Measurements from ENCODE around the gene STRIP2. TPM values are rescaled to one million over a fixed set of nuclear protein-coding genes. Genes with fewer than 3 reads are reported as not detected.

Gene STRIP2
- total RNA-seq, 2 experiments from 2014 or later, result 28.3 to 29.7 TPM

DNA sequence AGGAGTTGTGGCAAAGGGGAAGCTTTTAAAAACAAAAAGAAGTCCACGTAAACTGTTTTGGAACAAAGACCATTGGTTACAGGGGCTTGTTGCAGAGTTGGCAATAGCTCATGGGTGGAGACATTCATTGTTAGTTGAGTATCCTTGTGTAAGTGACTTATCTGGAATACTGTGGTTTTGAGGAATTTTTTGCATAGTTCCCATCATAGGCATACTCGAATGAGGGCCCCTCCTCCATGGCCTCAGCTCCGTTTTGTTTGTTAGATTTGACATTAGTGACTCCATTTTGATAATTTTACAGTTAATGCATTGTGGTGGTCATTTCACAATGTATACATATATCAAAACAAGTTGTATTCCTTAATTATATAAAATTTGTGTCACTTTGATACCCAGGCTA is 55.3 kb downstream of the STRIP2 start:
- peaks cover 45% of the 10 kb centered on the region for H3K36me3 Mint-ChIP-seq (ENCODE audit: low read depth)
- no peak for DNase-seq
- ChIA-PET POLR2A (no interaction called here), CTCF (interaction anchor here (0.5 kb wide), 1 partner anchor 884 kb away, joined by 3 read pairs; no protein-coding TSS in a partner anchor)
- H3K4me1 Mint-ChIP-seq, result peaks cover 22% of the 10 kb centered on the region
- no peak overlapping the region for H3K27ac Mint-ChIP-seq
- no peaks in the 10 kb centered on the region for H3K27me3 Mint-ChIP-seq
- no peaks in the 10 kb centered on the region for H3K9me3 Mint-ChIP-seq
- H3K4me3 Mint-ChIP-seq, result no peak overlapping the region

DNA sequence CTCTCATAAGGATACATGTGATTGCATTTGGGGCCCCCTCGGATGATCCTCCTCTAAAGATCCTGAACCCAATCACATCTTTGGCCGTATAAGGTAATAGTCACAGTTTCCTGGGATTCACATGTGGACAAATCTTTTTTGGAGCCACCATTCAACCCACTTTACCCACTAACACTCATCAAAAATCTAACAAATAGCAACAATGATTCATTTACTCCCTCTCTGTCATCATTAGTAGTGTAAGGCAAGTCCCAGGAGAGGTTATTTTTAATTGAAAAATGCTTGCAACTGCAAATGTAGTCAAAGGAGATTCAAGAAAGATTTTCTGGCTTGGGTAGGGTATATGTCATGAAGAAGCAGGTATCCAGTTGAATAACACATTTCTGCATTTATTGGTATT is 58.2 kb downstream of the STRIP2 start:
- ChIA-PET CTCF (no interaction called here), POLR2A (no interaction called here)
- no peak for DNase-seq
- Mint-ChIP-seq H3K9me3 (no peaks in the 10 kb centered on the region), H3K27me3 (no peaks in the 10 kb centered on the region), H3K4me3 (no peak overlapping the region), H3K4me1 (peaks cover 43% of the 10 kb centered on the region), H3K36me3 (ENCODE audit: low read depth) (peaks cover 24% of the 10 kb centered on the region), H3K27ac (no peak overlapping the region)

DNA sequence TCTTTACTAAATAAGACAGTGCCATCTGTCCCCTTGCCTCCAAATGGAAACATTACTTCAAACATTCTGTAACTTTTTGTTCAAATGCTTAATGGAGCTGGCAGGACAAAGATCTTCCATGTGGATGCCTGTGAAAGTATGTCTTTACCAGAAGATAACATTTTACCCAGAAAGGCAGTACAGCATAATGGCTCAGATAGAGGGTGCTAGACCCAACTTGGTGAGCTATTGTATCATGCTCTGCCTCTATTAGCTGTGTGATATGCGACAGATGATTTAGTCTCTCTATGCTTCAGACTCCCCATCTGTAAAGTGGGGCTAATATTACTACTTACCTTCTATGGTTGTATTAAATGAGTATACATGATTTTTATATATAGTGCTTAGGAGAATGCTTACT is 59.3 kb downstream of the STRIP2 start:
- H3K4me1 Mint-ChIP-seq, result peaks cover 50% of the 10 kb centered on the region
- ChIA-PET CTCF (interaction anchor here (1.4 kb wide), 2 partner anchors 126 to 154 kb away, joined by 3 to 4 read pairs; no protein-coding TSS in a partner anchor), POLR2A (no interaction called here)
- H3K9me3 Mint-ChIP-seq, result no peaks in the 10 kb centered on the region
- no peaks in the 10 kb centered on the region for H3K27me3 Mint-ChIP-seq
- H3K4me3 Mint-ChIP-seq, result no peak overlapping the region
- peaks cover 23% of the 10 kb centered on the region for H3K36me3 Mint-ChIP-seq (ENCODE audit: low read depth)
- DNase-seq, result no peak
- H3K27ac Mint-ChIP-seq, result peak overlapping the region; percentile 72

DNA sequence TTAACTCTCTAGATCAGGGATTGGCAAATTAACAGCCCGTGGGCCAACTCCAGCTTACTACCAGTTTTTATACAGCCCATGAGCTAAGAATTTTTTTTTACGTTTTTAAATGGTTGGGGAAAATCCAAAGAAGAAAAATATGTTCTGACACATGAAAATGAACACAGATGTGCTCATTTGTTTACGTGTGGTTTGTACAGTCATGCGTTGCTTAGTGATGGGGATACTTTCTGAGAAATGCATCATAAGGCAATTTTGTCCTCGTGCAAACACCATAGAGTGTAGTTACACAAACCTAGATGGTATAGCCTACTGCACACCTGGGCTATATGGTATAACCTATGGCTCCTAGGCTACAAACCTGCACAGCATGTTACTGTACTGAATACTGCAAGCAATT is 59.8 kb downstream of the STRIP2 start:
- H3K9me3 Mint-ChIP-seq, result no peaks in the 10 kb centered on the region
- ChIA-PET CTCF (interaction anchor here (0.9 to 1.4 kb wide), 3 partner anchors 60 to 154 kb away, joined by 3 to 4 read pairs (median 3); partner anchors contain the start of gene STRIP2), POLR2A (no interaction called here)
- no peaks in the 10 kb centered on the region for H3K27me3 Mint-ChIP-seq
- H3K27ac Mint-ChIP-seq, result peak overlapping the region; percentile 72
- H3K4me3 Mint-ChIP-seq, result no peak overlapping the region
- peaks cover 19% of the 10 kb centered on the region for H3K36me3 Mint-ChIP-seq (ENCODE audit: low read depth)
- peaks cover 53% of the 10 kb centered on the region for H3K4me1 Mint-ChIP-seq
- peak; percentile 33 for DNase-seq

DNA sequence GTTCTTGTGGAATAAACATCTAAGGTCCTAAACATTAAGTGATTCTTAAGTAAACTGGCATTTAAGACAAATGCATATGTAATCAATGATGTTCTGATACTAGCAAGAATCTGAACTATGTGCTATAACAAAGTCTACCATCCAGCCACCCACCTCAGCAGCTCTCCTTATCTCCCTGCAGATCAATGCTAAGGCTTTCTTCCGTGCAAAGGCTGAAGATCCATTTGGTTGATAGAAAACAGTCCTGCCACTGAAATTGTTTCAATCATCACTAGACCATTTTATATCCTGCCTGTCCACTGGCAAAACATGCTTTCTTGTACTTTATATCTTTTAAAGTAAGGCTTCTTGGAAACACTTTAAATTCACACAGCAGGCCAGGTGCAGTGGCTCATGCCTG is 61.8 kb downstream of the STRIP2 start:
- ChIA-PET CTCF (interaction anchor here (1.5 kb wide), 1 partner anchor 128 kb away, joined by 4 read pairs; no protein-coding TSS in a partner anchor), POLR2A (no interaction called here)
- DNase-seq, result peak; percentile 24
- H3K4me3 Mint-ChIP-seq, result no peak overlapping the region
- H3K27ac Mint-ChIP-seq, result peak overlapping the region; percentile 52
- H3K27me3 Mint-ChIP-seq, result no peaks in the 10 kb centered on the region
- H3K36me3 Mint-ChIP-seq (ENCODE audit: low read depth), result peaks cover 9% of the 10 kb centered on the region
- peaks cover 63% of the 10 kb centered on the region for H3K4me1 Mint-ChIP-seq
- no peaks in the 10 kb centered on the region for H3K9me3 Mint-ChIP-seq

DNA sequence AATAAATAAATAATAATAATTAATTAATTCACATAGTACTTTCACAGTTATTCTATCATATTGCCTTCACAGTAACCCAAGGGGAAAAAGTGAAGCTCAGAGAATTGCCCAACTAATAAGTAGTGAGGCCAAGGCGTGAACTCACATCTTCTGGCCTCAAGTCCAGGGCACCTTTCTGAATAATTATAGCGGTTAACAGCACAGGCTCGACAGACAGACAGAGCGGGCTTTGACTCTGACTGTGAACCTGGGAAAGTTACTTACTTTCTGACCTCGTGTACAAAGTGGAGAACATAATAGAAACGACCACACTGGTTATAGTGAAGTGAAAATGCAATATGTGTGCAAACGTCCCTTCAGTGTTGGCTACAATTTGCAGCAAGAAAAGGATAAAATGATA is 62.4 kb downstream of the STRIP2 start:
- no peaks in the 10 kb centered on the region for H3K27me3 Mint-ChIP-seq
- ChIA-PET CTCF (interaction anchor here (1.5 kb wide), 1 partner anchor 129 kb away, joined by 4 read pairs; no protein-coding TSS in a partner anchor), POLR2A (no interaction called here)
- H3K9me3 Mint-ChIP-seq, result no peaks in the 10 kb centered on the region
- H3K4me1 Mint-ChIP-seq, result peaks cover 68% of the 10 kb centered on the region
- no peak for DNase-seq
- peaks cover 4% of the 10 kb centered on the region for H3K36me3 Mint-ChIP-seq (ENCODE audit: low read depth)
- no peak overlapping the region for H3K4me3 Mint-ChIP-seq
- peak overlapping the region; percentile 48 for H3K27ac Mint-ChIP-seq

DNA sequence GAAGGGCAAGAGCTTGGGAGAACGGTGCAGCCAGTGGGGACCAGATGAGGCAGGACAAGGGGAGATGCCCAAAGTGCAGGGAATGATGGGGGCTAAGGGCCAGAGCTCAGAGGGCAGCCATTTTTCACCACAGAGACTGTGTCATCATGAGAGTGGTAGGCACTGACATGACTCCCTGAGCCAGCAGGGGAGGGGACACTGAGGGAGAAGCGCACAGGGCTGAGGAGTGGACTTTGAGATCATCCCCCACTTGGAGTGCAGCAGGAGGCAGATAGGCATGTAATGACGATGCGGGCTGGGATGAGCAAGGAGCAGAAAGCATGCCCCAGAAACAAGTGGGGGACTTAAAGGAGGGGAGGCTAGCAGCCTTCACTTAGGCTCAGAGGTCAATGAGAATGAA is 62.9 kb downstream of the STRIP2 start:
- POLR2A ChIA-PET, result no interaction called here
- no peaks in the 10 kb centered on the region for H3K27me3 Mint-ChIP-seq
- DNase-seq, result no peak
- H3K27ac Mint-ChIP-seq, result peak overlapping the region; percentile 48
- H3K4me3 Mint-ChIP-seq, result no peak overlapping the region
- H3K4me1 Mint-ChIP-seq, result peaks cover 69% of the 10 kb centered on the region
- CTCF ChIA-PET, result interaction anchor here (1.5 kb wide), 1 partner anchor 129 kb away, joined by 4 read pairs; no protein-coding TSS in a partner anchor
- H3K9me3 Mint-ChIP-seq, result no peaks in the 10 kb centered on the region
- peaks cover 3% of the 10 kb centered on the region for H3K36me3 Mint-ChIP-seq (ENCODE audit: low read depth)

DNA sequence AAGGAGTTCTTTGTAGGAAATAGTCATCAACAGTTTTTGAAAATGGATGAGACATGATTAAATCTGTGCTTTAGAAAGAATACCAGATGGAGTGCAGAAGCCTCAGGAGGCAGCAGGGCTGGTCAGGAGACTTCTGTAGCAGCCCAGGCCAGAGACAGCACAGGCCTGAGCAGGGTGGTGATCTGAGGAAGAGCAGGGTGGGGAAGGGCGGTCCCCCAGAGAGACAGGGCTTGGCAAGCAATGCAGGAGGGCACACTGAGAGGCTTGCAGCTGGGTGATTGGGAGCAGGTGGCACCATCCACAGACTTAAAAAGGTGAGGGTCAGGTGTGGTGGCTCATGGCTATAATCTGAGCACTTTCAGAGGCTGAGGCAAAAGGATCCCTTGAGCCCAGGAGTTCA is 63.8 kb downstream of the STRIP2 start:
- Mint-ChIP-seq H3K9me3 (no peaks in the 10 kb centered on the region), H3K4me3 (no peak overlapping the region), H3K27me3 (no peaks in the 10 kb centered on the region), H3K36me3 (ENCODE audit: low read depth) (no peaks in the 10 kb centered on the region), H3K4me1 (peaks cover 61% of the 10 kb centered on the region), H3K27ac (peak overlapping the region; percentile 48)
- no peak for DNase-seq
- ChIA-PET CTCF (interaction anchor here (1.1 kb wide), 1 partner anchor 25 kb away, joined by 3 read pairs; no protein-coding TSS in a partner anchor), POLR2A (no interaction called here)

DNA sequence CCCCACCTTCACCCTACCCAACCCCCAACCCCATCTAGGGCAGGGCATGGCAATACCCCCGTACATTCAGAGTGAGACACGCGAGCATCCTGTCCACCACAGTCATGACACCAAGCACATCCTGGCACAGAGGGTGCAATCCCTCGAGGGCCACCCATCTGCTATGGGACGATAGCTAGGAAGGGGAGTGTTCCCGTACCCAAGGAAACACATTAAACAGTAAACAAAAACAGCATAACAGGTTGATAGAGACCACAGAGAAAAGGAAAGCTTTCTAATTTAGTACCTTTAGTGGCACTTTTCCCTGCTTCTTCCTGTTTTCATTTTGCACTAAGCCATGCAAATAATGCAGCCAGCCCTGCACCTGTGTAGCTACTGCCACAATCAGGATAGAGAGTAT is 65.8 kb downstream of the STRIP2 start:
- H3K4me3 Mint-ChIP-seq, result no peak overlapping the region
- H3K36me3 Mint-ChIP-seq (ENCODE audit: low read depth), result no peaks in the 10 kb centered on the region
- H3K9me3 Mint-ChIP-seq, result no peaks in the 10 kb centered on the region
- peaks cover 50% of the 10 kb centered on the region for H3K4me1 Mint-ChIP-seq
- H3K27ac Mint-ChIP-seq, result no peak overlapping the region
- POLR2A ChIA-PET, result interaction anchor here (0.7 to 1.0 kb wide), 2 partner anchors 66 to 132 kb away, joined by 3 read pairs; partner anchors contain the start of gene STRIP2
- peak; percentile 24 for DNase-seq
- CTCF ChIA-PET, result interaction anchor here (2.6 kb wide), 1 partner anchor 132 kb away, joined by 11 read pairs; no protein-coding TSS in a partner anchor
- no peaks in the 10 kb centered on the region for H3K27me3 Mint-ChIP-seq

DNA sequence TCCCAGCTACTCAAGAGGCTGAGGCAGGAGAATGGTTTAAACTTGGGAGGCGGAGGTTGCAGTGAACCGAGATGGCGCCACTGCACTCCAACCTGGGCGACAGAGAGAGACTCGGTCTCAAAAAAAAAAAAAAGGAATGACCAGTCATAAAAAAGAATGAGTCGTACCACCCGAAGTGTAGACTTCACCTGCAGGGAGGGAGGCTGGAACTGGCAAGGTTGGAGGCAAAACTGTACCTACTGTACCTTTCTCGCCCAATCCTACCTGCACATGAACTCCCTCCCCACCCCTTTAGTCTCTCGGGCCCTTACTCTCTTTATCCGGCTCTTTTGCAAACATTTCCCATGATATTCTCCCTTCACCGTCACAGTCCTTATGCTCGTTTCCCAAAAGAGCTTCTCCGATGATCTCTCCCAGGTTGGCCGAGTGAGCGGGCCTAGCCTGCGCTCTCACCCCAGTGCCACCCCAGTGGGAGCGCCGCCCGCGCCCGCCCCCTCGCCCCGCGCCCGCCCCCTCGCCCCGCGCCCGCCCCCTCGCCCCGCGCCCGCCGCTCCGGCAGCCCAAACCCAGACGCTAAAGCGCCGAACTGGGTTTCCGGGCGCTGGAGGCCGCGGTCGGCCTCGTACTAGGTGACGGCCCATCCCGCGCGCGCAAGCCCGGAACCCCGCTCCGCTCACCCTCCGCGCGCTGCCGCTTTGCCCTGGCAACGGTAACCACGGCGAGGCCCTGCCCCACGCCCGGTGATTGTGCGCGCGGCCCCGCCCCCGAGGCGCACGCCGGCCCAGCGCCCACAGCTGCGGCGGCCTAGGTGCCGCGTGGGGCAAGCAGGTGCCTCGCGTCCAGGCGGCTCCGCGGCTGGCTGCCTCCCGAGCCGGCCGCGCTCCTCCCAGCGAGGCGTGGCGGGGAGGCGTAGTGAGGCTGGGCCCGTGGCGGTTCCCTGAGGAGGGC is 67.8 kb downstream of the STRIP2 start, which contains the start of gene SMKR1:
TSS of gene SMKR1 (plus strand) at position 772 of the 948 bp plus-strand sequence. CDS start 294 bp downstream, outside the sequence.
- CTCF ChIA-PET, result interaction anchor here (2.6 kb wide), 1 partner anchor 134 kb away, joined by 11 read pairs; no protein-coding TSS in a partner anchor
- no peaks in the 10 kb centered on the region for H3K9me3 Mint-ChIP-seq
- H3K27ac Mint-ChIP-seq, result peak within 1 kb of the TSS; percentile 58
- POLR2A ChIA-PET, result interaction anchor here (0.8 to 1.1 kb wide), 2 partner anchors 68 to 109 kb away, joined by 3 to 6 read pairs; partner anchors contain the start of gene STRIP2
- no peaks in the 10 kb centered on the region for H3K27me3 Mint-ChIP-seq
- H3K4me3 Mint-ChIP-seq, result peak within 1 kb of the TSS; percentile 75
- H3K4me1 Mint-ChIP-seq, result peaks cover 35% of the 10 kb centered on the region
- DNase-seq, result peak; percentile 94
- H3K36me3 Mint-ChIP-seq (ENCODE audit: low read depth), result no peaks in the 10 kb centered on the region

DNA sequence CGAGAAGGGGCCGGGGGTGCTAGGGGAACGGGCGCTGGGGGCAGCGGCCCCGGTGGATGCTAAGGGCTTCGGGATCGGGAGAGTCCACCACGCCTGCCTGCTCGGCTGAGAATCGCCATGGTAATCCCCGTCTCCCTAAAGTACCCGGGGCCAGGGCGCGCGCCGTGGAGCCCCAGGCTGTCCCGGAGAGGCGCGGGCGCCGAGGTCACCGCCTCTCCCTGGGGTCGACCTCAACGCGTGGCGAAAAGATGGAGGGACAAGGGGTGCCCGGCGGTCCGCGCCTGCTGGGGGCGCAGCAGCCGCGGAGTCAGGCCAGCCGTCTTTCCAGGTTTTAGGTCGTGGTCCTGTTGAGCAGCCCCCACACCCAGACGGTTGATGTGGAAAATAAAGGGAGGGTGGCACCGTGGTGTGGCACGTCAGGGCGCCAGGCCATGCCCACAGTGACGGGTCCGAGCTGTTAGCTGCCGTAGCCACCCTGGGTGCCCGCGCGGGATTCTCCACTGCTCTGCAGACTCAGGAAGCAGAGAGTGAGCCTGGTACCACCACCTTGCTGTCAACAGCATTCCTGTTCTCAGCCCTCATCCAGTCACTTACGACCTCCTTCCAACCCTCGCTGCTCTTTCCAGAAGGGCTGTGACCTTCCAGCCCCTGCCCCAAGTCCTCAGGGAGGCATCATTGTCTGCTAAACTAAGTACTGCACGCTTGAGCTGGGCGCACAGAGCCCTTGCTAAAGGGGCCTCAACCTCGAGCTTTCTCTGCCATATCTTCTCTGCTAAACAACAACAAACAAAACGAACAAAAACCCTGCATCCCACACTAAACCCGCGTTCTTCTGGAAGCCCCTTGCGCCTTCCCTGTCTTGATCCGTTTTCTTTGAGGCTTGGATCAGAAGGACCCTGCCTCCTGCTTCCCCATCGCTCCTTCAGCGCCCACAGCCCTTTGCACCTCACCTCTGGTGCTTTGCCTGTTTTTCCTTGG is 68.8 kb downstream of the STRIP2 start:
- peaks cover 31% of the 10 kb centered on the region for H3K4me1 Mint-ChIP-seq
- H3K27ac Mint-ChIP-seq, result no peak overlapping the region
- POLR2A ChIA-PET, result interaction anchor here (1.0 to 1.1 kb wide), 2 partner anchors 69 to 322 kb away, joined by 3 read pairs; partner anchors contain the start of gene STRIP2
- H3K27me3 Mint-ChIP-seq, result no peaks in the 10 kb centered on the region
- CTCF ChIA-PET, result interaction anchor here (0.7 kb wide), 1 partner anchor 19 kb away, joined by 3 read pairs; no protein-coding TSS in a partner anchor
- peak overlapping the region; percentile 75 for H3K4me3 Mint-ChIP-seq
- no peaks in the 10 kb centered on the region for H3K9me3 Mint-ChIP-seq
- DNase-seq, result no peak
- no peaks in the 10 kb centered on the region for H3K36me3 Mint-ChIP-seq (ENCODE audit: low read depth)

DNA sequence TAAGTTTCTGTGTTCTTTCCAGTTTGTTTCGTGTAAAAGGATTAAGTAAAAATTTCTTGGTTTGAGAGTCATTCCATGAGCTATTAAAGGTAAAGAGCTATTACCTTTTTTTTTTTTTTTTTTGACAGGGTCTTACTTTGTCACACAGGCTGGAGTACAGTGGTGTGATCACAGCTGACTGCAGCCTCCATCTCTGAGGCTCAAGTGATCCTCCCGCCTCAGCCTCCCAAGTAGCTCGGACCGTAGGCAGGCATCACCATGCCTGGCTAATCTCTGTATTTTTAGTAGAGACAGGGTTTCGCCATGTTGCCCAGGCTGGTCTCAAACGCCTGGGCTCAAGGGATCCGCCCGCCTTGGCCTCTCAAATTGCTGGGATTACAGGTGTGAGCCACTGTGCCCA is 69.5 kb downstream of the STRIP2 start:
- CTCF ChIA-PET, result no interaction called here
- POLR2A ChIA-PET, result interaction anchor here (1.0 kb wide), 1 partner anchor 322 kb away, joined by 3 read pairs; no protein-coding TSS in a partner anchor
- Mint-ChIP-seq H3K4me3 (peak overlapping the region; percentile 75), H3K27ac (no peak overlapping the region), H3K36me3 (ENCODE audit: low read depth) (no peaks in the 10 kb centered on the region), H3K4me1 (peaks cover 28% of the 10 kb centered on the region), H3K27me3 (no peaks in the 10 kb centered on the region), H3K9me3 (no peaks in the 10 kb centered on the region)
- no peak for DNase-seq

Measured in activated CD4-positive, alpha-beta memory T cell treated with anti-CD3 and anti-CD28 coated beads, Interleukin-2, amount 10 ng/mL, durations not matched to agents 7 days and 5 days (primary cell).